Osteocyte (in vitro differentiated cells): Measurements from ENCODE around the gene MBD4. TPM values are rescaled to one million over a fixed set of nuclear protein-coding genes. Genes with fewer than 3 reads are reported as not detected.
A peak's percentile ranks its signal among the peaks of the same experiment; 100 is the strongest.
"Not testable (repeated sequence)": the region's sequence is repeated elsewhere in the genome, so short reads cannot be mapped to it uniquely, and the experiment has no call there.

ENCODE experiments used
- DNase-seq: peaks from one replicate; pipeline ENCODE4 v3.0.0; 2021; ENCODE audit warnings: mixed read lengths; ENCODE audit not compliant: unreplicated experiment; ENCODE audit errors: extremely low spot score
- H3K27ac Mint-ChIP-seq: one replicate; pipeline ENCODE4 v1.8.0; 2021; ENCODE audit warnings: mild to moderate bottlenecking, mixed read lengths; ENCODE audit not compliant: unreplicated experiment
- H3K27me3 Mint-ChIP-seq: one replicate; pipeline ENCODE4 v1.8.0; 2021; ENCODE audit warnings: mixed read lengths; ENCODE audit not compliant: unreplicated experiment
- H3K36me3 Mint-ChIP-seq: one replicate; pipeline ENCODE4 v1.8.0; 2021; ENCODE audit warnings: mixed read lengths; ENCODE audit not compliant: unreplicated experiment
- H3K4me1 Mint-ChIP-seq: one replicate; pipeline ENCODE4 v1.8.0; 2021; ENCODE audit warnings: mixed read lengths; ENCODE audit not compliant: unreplicated experiment
- H3K4me3 Mint-ChIP-seq: one replicate; pipeline ENCODE4 v1.8.0; 2021; ENCODE audit warnings: mild to moderate bottlenecking, moderate library complexity, mixed read lengths; ENCODE audit not compliant: unreplicated experiment
- H3K9me3 Mint-ChIP-seq: one replicate; pipeline ENCODE4 v1.8.0; 2021; ENCODE audit warnings: mixed read lengths; ENCODE audit not compliant: unreplicated experiment
- CTCF ChIP-seq: fragments of 200-600 bp; sonication (generic); IDR thresholded peaks from 2 replicates; pipeline ENCODE4 v1.5.0; 2021; ENCODE audit warnings: antibody characterized with exemption, mild to moderate bottlenecking, moderate library complexity
- total RNA-seq: library from RNA; stranded (reverse); gene quantifications from 2 replicates; pipeline ENCODE4 v1.2.1, GENCODE V29; 2021

MBD4 gene
- total RNA-seq, 1 donor from 2014 or later: 24.2 TPM

DNA sequence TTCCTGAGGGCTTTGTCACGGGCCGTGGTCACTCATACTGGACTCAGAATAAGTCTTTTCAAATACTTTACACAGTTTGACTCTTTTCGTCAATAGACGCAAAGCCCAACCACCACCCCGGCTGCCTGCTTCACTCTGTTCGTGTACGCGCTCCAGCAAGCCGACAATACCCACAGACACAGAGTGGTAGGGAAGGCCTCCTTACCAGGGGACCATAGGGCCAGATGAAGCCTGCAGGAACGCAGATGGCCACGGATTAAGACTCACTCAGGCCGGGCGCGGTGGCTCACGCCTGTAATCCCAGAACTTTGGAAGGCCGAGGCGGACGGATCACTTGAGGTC lies 41.0 kb downstream of the MBD4 start:
- no peaks in the 10 kb centered on the region for H3K36me3 Mint-ChIP-seq
- no peaks in the 10 kb centered on the region for H3K9me3 Mint-ChIP-seq
- no peak for TF ChIP-seq CTCF
- peaks cover 18% of the 10 kb centered on the region for H3K4me1 Mint-ChIP-seq
- no peak for DNase-seq
- H3K27ac Mint-ChIP-seq: peak overlapping the region; percentile 97
- peak overlapping the region; percentile 98 for H3K4me3 Mint-ChIP-seq
- H3K27me3 Mint-ChIP-seq: no peaks in the 10 kb centered on the region

DNA sequence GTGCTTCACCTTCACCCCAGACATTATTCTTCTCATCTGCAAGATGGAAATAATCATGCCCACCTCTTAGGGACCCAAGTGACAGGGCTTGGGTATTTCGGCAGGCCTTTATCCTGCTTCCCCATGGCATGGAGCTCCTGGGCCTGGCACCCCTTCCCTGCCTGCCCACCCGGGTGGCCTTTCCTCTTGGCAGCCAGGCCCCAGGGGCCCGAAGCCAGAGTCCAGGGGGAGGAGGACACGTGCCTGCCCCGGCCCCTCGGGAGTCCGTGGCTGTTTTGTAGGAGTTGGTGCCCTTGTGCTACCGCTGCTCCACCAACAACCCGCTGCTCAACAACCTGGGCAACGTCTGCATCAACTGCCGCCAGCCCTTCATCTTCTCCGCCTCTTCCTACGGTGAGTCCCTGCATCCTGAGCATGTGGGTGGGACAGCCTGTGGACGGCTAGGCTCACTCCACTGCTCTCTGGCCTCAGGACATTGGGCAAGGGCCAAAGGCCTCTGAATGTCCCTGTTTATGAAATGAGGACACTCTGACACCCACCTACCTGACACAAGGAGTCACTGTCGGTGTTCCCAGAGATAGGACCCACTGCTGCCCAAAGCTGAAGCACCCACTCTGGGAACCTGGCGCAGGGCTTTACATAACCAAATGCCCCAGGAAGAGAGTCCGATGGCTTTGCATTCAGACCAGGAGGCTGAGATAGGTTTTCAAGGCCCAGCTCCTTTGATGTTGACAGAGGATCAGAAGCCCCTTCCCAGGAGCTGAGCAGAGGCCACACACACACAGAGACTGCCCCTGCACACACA lies 45.8 kb downstream of the MBD4 start:
- peaks cover 26% of the 10 kb centered on the region for H3K4me1 Mint-ChIP-seq
- not testable (repeated sequence) for H3K27ac Mint-ChIP-seq

GRCh38 chr3:129393271-129393670 lies 46.5 kb downstream of the MBD4 start:
- no peak for DNase-seq
- no peaks in the 10 kb centered on the region for H3K9me3 Mint-ChIP-seq
- H3K4me3 Mint-ChIP-seq: no peak overlapping the region
- peaks cover 22% of the 10 kb centered on the region for H3K36me3 Mint-ChIP-seq
- H3K27me3 Mint-ChIP-seq: no peaks in the 10 kb centered on the region
- peaks cover 27% of the 10 kb centered on the region for H3K4me1 Mint-ChIP-seq
- TF ChIP-seq CTCF: no peak
- H3K27ac Mint-ChIP-seq: no peak overlapping the region

More for the DNA sequence above, 45.8 kb downstream of the MBD4 start:
- H3K4me3 Mint-ChIP-seq, DNase-seq, H3K27me3 Mint-ChIP-seq, H3K9me3 Mint-ChIP-seq: not testable (repeated sequence)
- peaks cover 22% of the 10 kb centered on the region for H3K36me3 Mint-ChIP-seq

GRCh38 chr3:129392106-129392887 lies 47.5 kb downstream of the MBD4 start:
- H3K27ac Mint-ChIP-seq, H3K9me3 Mint-ChIP-seq, DNase-seq, H3K4me3 Mint-ChIP-seq, H3K27me3 Mint-ChIP-seq: not testable (repeated sequence)
- peaks cover 27% of the 10 kb centered on the region for H3K36me3 Mint-ChIP-seq
- peaks cover 28% of the 10 kb centered on the region for H3K4me1 Mint-ChIP-seq

- peaks cover 28% of the 10 kb centered on the region for H3K36me3 Mint-ChIP-seq
- peaks cover 24% of the 10 kb centered on the region for H3K4me1 Mint-ChIP-seq
- DNase-seq, H3K9me3 Mint-ChIP-seq, H3K4me3 Mint-ChIP-seq, H3K27ac Mint-ChIP-seq, H3K27me3 Mint-ChIP-seq: not testable (repeated sequence)
These were observed 48.2 kb downstream of the MBD4 start for GRCh38 chr3:129391583-129391982.

DNA sequence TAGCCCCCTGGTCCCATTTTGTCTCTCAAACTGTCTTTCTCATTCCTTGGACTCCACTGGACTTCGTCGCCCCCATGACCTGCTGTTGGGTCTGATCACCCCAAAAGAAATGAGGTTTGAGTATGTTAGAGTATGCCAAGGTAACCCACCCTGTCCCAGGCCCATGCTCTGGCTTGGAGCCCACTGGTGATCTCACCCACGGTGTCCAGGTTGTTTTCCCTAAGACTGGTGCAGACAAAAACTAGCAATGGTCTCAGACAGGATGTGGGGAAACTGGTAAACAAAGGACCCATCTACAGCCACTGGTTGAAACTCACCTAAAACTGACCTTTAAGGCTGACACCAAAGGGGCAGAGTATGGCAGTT lies 50.2 kb downstream of the MBD4 start:
- peak overlapping the region; percentile 57 for H3K27ac Mint-ChIP-seq
- no peaks in the 10 kb centered on the region for H3K27me3 Mint-ChIP-seq
- no peaks in the 10 kb centered on the region for H3K9me3 Mint-ChIP-seq
- no peak overlapping the region for H3K4me3 Mint-ChIP-seq
- no peak for DNase-seq
- peaks cover 24% of the 10 kb centered on the region for H3K4me1 Mint-ChIP-seq
- no peak for TF ChIP-seq CTCF
- peaks cover 28% of the 10 kb centered on the region for H3K36me3 Mint-ChIP-seq

DNA sequence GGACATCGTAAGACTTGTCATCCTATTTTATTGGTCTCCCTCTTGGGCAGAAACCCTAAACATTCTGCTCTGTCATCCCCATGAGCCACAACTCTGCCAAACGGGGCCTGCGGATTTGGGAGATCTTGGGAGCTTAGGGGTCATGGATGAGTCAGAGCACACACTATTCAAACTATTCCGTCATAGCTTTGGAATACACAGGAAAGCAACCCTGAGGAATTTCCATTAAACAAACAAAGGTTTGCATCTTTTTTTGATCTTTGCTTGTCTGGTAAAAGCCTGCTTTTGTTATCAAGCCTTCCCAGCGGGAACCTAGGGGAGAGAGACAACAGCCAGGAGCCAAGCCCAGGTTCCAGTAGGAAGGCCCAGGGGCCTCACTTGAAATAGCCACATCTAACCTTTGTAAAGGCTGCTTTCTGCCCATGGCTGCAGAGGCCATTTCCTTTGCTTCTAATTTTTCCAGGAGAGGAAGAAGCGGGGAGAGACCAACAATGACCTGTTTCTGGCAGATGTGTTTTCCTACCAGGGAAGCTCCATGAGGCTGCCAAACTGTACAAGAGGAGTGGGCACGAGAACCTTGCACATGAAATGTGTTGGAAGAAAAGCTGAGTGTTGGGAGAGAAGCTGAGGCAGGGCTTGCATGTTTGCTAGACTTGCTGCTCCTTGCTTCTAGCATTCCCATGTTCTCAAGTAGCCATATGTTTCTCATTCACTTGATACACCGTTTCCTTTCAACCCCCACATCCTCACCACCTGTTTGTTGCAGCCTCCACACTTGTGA lies 50.8 kb downstream of the MBD4 start:
- peaks cover 28% of the 10 kb centered on the region for H3K36me3 Mint-ChIP-seq
- H3K27ac Mint-ChIP-seq: peak overlapping the region; percentile 68
- not testable (repeated sequence) for H3K4me3 Mint-ChIP-seq, H3K9me3 Mint-ChIP-seq, DNase-seq, H3K27me3 Mint-ChIP-seq
- peaks cover 24% of the 10 kb centered on the region for H3K4me1 Mint-ChIP-seq
